Activated T-cell treated with anti-CD3 and anti-CD28 coated beads, Interleukin-2, amount 50 U/mL, for 24 hours (primary cell): Measurements from ENCODE around the gene C6orf15.

Experiments
- DNase-seq: peaks from one replicate; pipeline ENCODE4 v3.0.0-alpha.2; 2020
- H3K27ac Mint-ChIP-seq: 2 replicates; pipeline ENCODE4 v1.8.0; 2020; ENCODE audit warnings: mild to moderate bottlenecking, mixed read lengths
- H3K27me3 Mint-ChIP-seq: 2 replicates; pipeline ENCODE4 v1.8.0; 2020; ENCODE audit warnings: mixed read lengths
- H3K36me3 Mint-ChIP-seq: 2 replicates; pipeline ENCODE4 v1.8.0; 2020; ENCODE audit warnings: low read depth, mixed read lengths
- H3K4me1 Mint-ChIP-seq: 2 replicates; pipeline ENCODE4 v1.8.0; 2020; ENCODE audit warnings: low read depth, mixed read lengths
- H3K4me3 Mint-ChIP-seq: 2 replicates; pipeline ENCODE4 v1.8.0; 2020; ENCODE audit warnings: mild to moderate bottlenecking, moderate library complexity, mixed read lengths
- H3K9me3 Mint-ChIP-seq: 2 replicates; pipeline ENCODE4 v1.8.0; 2020; ENCODE audit warnings: mixed read lengths

The C6orf15 gene

DNA sequence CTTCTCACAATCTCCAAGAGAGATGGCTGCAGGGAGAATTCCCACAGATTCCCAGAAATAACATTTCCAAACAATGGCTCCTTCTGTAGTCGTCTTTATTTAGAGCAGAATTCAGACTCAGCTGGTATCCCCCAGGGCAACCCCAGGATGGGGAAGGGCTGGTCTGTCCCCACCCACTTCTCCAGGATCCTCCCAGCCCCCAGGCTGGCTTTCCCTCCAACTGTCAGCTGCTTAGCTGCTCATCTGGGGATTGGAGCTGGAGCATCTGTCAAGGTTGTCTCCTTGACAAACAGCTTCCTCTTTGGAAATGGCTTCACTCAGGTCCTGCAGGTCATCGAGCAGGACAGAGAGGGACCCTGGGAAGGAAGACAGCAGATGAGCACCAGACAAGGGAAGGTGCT lies 30.0 kb upstream of the C6orf15 start:
- no peak for DNase-seq
- H3K4me3 Mint-ChIP-seq = no peak overlapping the region
- peaks cover 43% of the 10 kb centered on the region for H3K36me3 Mint-ChIP-seq
- no peaks in the 10 kb centered on the region for H3K9me3 Mint-ChIP-seq
- no peak overlapping the region for H3K27ac Mint-ChIP-seq
- H3K4me1 Mint-ChIP-seq = peaks cover 7% of the 10 kb centered on the region
- no peaks in the 10 kb centered on the region for H3K27me3 Mint-ChIP-seq

- peaks cover 7% of the 10 kb centered on the region for H3K4me1 Mint-ChIP-seq
- DNase-seq = no peak
- no peaks in the 10 kb centered on the region for H3K9me3 Mint-ChIP-seq
- H3K36me3 Mint-ChIP-seq = peaks cover 30% of the 10 kb centered on the region
- no peak overlapping the region for H3K4me3 Mint-ChIP-seq
- no peak overlapping the region for H3K27ac Mint-ChIP-seq
- H3K27me3 Mint-ChIP-seq = no peaks in the 10 kb centered on the region
These were observed 28.3 kb upstream of the C6orf15 start for GRCh38 chr6:31140643-31141042.

- H3K27ac Mint-ChIP-seq = no peak overlapping the region
- DNase-seq = no peak
- no peaks in the 10 kb centered on the region for H3K27me3 Mint-ChIP-seq
- H3K4me3 Mint-ChIP-seq = no peak overlapping the region
- H3K4me1 Mint-ChIP-seq = peaks cover 7% of the 10 kb centered on the region
- H3K36me3 Mint-ChIP-seq = peaks cover 20% of the 10 kb centered on the region
- H3K9me3 Mint-ChIP-seq = no peaks in the 10 kb centered on the region
These were observed 27.2 kb upstream of the C6orf15 start for GRCh38 chr6:31139599-31139998.

DNA sequence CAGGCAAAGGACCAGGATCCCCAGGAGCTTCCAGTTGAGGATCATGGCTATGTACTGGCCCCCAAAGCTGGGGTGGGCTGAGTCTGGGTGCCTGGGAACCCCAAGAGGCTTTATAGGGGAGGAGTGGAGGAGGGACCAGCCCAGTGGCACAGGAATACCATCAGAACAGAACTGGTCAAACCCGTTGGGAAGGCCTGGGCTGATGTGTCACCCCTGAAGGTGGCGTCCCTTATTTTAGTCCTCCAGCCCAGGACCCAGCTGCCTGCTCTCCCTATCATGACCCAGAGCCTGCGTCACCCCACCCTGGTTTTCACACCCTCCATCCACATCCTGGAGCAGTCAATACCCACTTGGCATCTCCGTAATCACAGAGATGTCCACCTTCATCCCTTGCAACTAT lies 26.6 kb upstream of the C6orf15 start, which contains the start of gene PSORS1C2:
Gene PSORS1C2, minus strand, starts transcription at position 85 of the 400 bp plus-strand sequence. Its CDS starts 40 bp downstream, at position 45.
- no peak within 1 kb of the TSS for H3K27ac Mint-ChIP-seq
- no peaks in the 10 kb centered on the region for H3K27me3 Mint-ChIP-seq
- H3K4me1 Mint-ChIP-seq = peaks cover 7% of the 10 kb centered on the region
- H3K9me3 Mint-ChIP-seq = no peaks in the 10 kb centered on the region
- H3K4me3 Mint-ChIP-seq = no peak within 1 kb of the TSS
- H3K36me3 Mint-ChIP-seq = peaks cover 14% of the 10 kb centered on the region
- no peak for DNase-seq

DNA sequence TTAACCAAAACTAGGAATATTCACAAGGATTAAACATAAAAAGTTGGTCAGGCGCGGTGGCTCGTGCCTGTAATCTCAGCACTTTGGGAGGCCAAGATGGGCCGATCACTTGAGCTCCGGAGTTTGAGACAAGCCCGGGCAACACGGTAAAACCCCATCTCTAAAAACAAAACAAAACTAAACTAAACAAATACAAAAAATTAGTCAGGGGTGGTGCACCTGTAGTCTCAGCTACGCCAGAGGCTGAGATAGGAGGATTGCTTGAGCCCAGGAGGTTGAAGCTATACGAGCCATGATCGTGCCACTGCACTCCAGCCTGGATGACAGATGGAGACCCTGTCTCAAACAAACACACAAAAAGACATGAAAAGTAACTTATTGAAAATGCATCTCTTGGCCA lies 23.3 kb upstream of the C6orf15 start:
- no peak overlapping the region for H3K27ac Mint-ChIP-seq
- H3K36me3 Mint-ChIP-seq = no peaks in the 10 kb centered on the region
- no peak for DNase-seq
- H3K4me3 Mint-ChIP-seq = no peak overlapping the region
- H3K4me1 Mint-ChIP-seq = peaks cover 7% of the 10 kb centered on the region
- H3K27me3 Mint-ChIP-seq = no peaks in the 10 kb centered on the region
- H3K9me3 Mint-ChIP-seq = no peaks in the 10 kb centered on the region

- H3K27ac Mint-ChIP-seq = no peak overlapping the region
- no peaks in the 10 kb centered on the region for H3K36me3 Mint-ChIP-seq
- DNase-seq = no peak
- no peaks in the 10 kb centered on the region for H3K9me3 Mint-ChIP-seq
- peaks cover 9% of the 10 kb centered on the region for H3K4me1 Mint-ChIP-seq
- peaks cover 8% of the 10 kb centered on the region for H3K27me3 Mint-ChIP-seq
- H3K4me3 Mint-ChIP-seq = no peak overlapping the region
These were observed 20.4 kb upstream of the C6orf15 start for GRCh38 chr6:31132806-31133205.

GRCh38 chr6:31131595-31131994 lies 19.2 kb upstream of the C6orf15 start:
- no peak for DNase-seq
- Mint-ChIP-seq H3K27me3 (peaks cover 8% of the 10 kb centered on the region), H3K27ac (no peak overlapping the region), H3K4me1 (peaks cover 6% of the 10 kb centered on the region), H3K9me3 (no peaks in the 10 kb centered on the region), H3K4me3 (no peak overlapping the region), H3K36me3 (no peaks in the 10 kb centered on the region)

- peaks cover 8% of the 10 kb centered on the region for H3K27me3 Mint-ChIP-seq
- no peak overlapping the region for H3K4me3 Mint-ChIP-seq
- H3K36me3 Mint-ChIP-seq = no peaks in the 10 kb centered on the region
- H3K4me1 Mint-ChIP-seq = peaks cover 6% of the 10 kb centered on the region
- H3K27ac Mint-ChIP-seq = no peak overlapping the region
- no peaks in the 10 kb centered on the region for H3K9me3 Mint-ChIP-seq
- DNase-seq = no peak
These were observed 18.4 kb upstream of the C6orf15 start for GRCh38 chr6:31130751-31131150.

DNA sequence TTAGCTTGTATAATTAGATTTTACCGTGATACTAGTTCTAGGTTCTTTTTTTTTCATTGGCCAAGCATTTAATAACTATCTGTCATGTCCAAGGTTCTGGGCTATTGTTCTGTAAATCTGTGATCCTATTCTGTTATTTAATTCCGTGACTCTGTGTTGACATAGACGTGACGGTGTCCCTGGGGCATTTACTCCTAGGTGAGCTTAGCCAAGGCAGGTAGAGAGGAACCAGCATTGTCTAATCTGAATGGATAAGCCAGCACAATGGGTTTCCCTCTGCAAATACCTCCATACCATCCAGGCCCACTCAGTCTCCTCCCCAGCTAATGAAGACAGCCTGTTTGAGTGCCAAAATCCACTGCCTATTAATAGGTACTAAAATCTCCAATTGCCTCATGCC lies 16.8 kb upstream of the C6orf15 start:
- H3K9me3 Mint-ChIP-seq = no peaks in the 10 kb centered on the region
- peaks cover 8% of the 10 kb centered on the region for H3K27me3 Mint-ChIP-seq
- peaks cover 6% of the 10 kb centered on the region for H3K4me1 Mint-ChIP-seq
- DNase-seq = no peak
- no peak overlapping the region for H3K4me3 Mint-ChIP-seq
- no peaks in the 10 kb centered on the region for H3K36me3 Mint-ChIP-seq
- H3K27ac Mint-ChIP-seq = no peak overlapping the region

GRCh38 chr6:31128093-31128676 lies 15.8 kb upstream of the C6orf15 start:
- peaks cover 6% of the 10 kb centered on the region for H3K4me1 Mint-ChIP-seq
- no peak overlapping the region for H3K4me3 Mint-ChIP-seq
- DNase-seq = peak; percentile 82
- no peak overlapping the region for H3K27ac Mint-ChIP-seq
- peaks cover 8% of the 10 kb centered on the region for H3K27me3 Mint-ChIP-seq
- H3K36me3 Mint-ChIP-seq = no peaks in the 10 kb centered on the region
- no peaks in the 10 kb centered on the region for H3K9me3 Mint-ChIP-seq

DNA sequence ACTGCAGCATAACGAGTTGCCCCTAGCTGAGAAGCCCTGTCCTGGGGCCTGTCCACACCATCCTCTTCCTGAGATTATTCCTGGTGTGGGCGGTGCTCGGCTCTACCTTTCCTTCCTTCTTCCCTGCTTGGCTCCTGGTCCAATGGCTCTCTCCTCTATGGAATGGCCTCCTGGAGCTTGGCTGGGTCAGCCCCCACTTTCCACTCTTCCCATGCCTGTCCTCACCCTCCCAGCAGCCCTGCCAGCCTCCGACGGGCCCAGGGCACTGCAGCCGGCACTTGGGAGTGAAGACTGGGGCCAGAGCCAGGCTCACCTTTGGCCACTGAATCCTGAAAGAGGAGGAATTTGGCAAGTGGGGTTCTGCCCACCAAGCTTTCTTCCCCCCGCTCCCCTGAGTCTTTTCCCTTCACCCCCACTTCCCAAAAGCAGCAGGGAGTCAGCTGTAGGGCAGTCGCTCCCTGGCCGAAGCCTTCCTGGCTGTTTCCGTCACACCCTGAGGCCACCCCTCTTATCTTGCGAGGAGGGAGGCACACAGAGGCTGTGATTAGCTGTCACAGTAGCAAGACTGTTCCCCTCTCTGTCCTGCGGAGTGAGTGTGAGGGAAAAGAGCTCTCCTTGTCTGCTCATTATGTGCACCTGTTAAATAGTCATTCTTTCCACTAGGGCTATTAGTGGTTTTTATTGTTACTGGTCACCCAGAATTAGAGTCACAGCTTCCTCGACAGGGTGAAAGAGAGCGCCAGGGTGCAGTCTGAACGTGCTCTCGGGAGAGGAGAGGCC lies 14.2 kb upstream of the C6orf15 start:
- Mint-ChIP-seq H3K27me3 (peaks cover 8% of the 10 kb centered on the region), H3K9me3 (no peaks in the 10 kb centered on the region), H3K4me1 (peaks cover 6% of the 10 kb centered on the region), H3K4me3 (no peak overlapping the region), H3K27ac (no peak overlapping the region), H3K36me3 (no peaks in the 10 kb centered on the region)
- no peak for DNase-seq

DNA sequence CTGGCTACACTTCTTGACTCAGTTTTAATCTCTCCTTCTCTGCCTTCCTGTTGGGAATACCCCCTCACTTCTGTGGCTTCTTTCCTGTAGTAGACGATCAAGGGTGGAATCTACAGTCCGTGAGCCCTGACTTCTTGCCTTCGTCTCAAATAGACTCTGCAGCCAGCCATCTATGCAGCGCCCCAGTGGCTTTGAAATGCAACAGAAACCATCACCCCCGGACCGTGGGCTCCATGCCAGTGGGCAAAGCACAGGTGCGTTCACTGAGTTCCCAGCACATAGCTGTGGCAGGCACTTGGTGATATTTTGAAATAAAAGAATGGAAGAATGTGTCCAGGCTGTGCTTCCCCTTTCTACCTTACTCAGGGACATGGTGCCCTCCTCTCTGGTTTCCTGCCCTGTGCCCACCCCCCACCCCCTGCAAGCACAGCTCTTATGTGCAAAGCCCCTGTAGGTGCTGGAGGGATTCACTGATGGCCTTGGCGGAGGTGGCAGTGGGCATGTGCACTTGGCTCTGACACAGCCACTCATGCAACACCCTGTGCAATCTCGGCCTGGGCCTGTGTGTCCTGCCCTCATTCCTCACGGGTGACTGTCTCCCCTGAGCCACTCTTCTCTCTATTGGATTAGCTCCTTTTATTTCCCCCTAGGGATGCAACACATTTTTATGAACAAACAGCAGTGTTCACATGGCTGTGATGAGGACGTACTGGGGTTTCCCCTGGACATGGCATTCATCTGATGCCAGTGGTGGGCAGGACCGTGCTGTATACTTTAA lies 13.4 kb upstream of the C6orf15 start:
- Mint-ChIP-seq H3K9me3 (no peaks in the 10 kb centered on the region), H3K27me3 (peaks cover 8% of the 10 kb centered on the region), H3K36me3 (no peaks in the 10 kb centered on the region), H3K4me3 (no peak overlapping the region), H3K4me1 (peaks cover 6% of the 10 kb centered on the region), H3K27ac (no peak overlapping the region)
- DNase-seq = no peak

DNA sequence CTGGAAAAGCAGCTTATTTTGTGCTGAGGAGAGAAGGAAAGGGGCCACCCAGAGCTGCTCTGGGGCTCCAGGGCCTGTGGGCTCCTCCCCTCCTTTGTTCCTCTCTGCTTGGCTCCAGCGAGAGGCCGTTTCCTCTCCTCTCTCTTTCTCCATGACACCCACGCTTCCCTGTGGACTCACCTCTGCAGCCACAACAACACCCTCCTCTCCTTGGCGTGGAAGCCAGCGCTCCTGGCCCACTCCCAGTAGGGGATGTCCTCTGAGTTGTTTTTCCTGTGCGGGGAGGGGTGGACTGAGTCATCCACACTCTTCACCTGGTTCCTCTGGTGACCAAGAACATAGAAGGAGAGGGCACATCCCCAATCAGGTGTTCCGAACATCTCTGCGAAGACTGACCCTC lies 12.8 kb upstream of the C6orf15 start:
- Mint-ChIP-seq H3K4me3 (no peak overlapping the region), H3K36me3 (no peaks in the 10 kb centered on the region), H3K27ac (no peak overlapping the region), H3K4me1 (peaks cover 6% of the 10 kb centered on the region), H3K27me3 (peaks cover 8% of the 10 kb centered on the region), H3K9me3 (no peaks in the 10 kb centered on the region)
- DNase-seq = no peak

DNA sequence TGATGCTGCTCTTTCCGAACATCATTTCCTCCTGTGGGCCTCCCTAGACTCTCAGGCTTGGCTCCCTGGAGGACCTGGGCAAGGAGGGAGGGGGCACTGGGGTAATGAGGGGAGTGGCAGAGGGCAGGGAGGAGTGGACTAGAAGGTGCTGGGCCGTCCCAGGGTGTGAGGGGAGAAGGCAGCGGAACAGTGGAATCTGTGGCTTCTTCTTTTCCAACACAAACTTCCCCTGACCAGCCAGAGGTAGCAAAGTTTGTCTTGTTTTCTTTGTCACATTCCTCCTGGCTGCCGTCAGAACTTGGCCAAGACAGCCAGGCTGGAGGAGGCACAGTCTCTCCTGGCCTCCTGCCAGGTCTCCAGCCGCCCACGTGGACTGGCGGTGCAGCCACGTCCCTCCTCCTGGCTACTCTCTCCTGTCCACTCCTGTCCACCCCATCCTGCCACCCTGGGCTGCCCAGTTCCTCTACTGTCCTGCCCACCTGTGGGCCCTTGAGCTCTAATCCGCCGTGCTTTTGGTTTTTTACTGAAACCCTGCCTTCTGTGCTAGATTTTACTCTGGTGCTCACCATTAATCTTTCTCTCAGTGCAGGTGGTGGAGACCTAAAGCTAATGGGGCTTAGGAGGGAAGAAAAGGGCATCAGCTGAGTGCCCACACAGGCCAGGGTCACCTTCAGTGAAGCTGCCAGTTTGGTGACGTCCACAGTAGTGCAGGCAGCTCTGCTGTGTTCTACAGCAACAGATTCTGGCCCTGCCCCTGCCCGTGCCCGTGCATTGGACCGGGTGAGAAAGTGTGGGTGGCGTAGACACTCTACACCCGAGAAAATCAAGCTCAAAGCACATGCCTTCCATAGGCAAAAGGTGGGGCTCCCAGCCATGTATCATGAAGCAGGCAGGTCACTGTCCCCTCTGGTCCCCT lies 10.7 kb upstream of the C6orf15 start:
- Mint-ChIP-seq H3K9me3 (no peaks in the 10 kb centered on the region), H3K27ac (no peak overlapping the region), H3K27me3 (peaks cover 3% of the 10 kb centered on the region), H3K4me1 (peaks cover 4% of the 10 kb centered on the region), H3K4me3 (no peak overlapping the region), H3K36me3 (no peaks in the 10 kb centered on the region)
- no peak for DNase-seq
